Keratinocyte (primary cell): ENCODE results near the gene RAMACL. TPM values are rescaled to one million over a fixed set of nuclear protein-coding genes. Genes with fewer than 3 reads are reported as not detected.
A peak's percentile ranks its signal among the peaks of the same experiment; 100 is the strongest.

Experiments used
- DNase-seq: peaks from one replicate; pipeline ENCODE4 v3.0.0-alpha.2; 2011; ENCODE audit warnings: low read depth, missing footprints, low spot score
- FAIRE-seq: peaks from 2 replicates; lab custom pipeline; 2011; peaks lifted over from hg19 to GRCh38; lab: Jason Lieb, UNC
- H2AFZ ChIP-seq: 2 replicates; pipeline ENCODE4 v1.6.0; 2012; ENCODE audit warnings: low read length, control low read depth, inconsistent platforms; ENCODE audit not compliant: control insufficient read depth
- H3K27ac ChIP-seq: 2 replicates; pipeline ENCODE4 v1.5.1; 2011; ENCODE audit warnings: low read length; ENCODE audit not compliant: control insufficient read depth, insufficient read depth
- H3K27me3 ChIP-seq: 3 replicates; pipeline ENCODE4 v1.6.0; 2011; ENCODE audit warnings: low read length; ENCODE audit not compliant: control insufficient read depth, insufficient read depth; ENCODE audit errors: extremely low read depth
- H3K36me3 ChIP-seq, 2 experiments: 2 replicates in 1 of 2; 3 replicates in 1 of 2; pipeline ENCODE4 v1.5.1; 2011; ENCODE audit warnings: low read length in 2 of 2, mild to moderate bottlenecking in 1 of 2; ENCODE audit not compliant: control insufficient read depth in 2 of 2, insufficient read depth in 2 of 2; ENCODE audit errors: extremely low read depth in 1 of 2
- H3K4me1 ChIP-seq: 3 replicates; pipeline ENCODE4 v1.5.1; 2011; ENCODE audit warnings: low read length; ENCODE audit not compliant: control insufficient read depth, insufficient read depth; ENCODE audit errors: extremely low read depth
- H3K4me2 ChIP-seq: 3 replicates; pipeline ENCODE4 v1.6.0; 2011; ENCODE audit warnings: low read depth, low read length; ENCODE audit not compliant: control insufficient read depth, insufficient read depth; ENCODE audit errors: extremely low read depth
- H3K4me3 ChIP-seq, 3 experiments: fragments of 200-600 bp in 1 of 3; sonication (generic) in 1 of 3; 2 replicates in 2 of 3; 3 replicates in 1 of 3; pipeline ENCODE4 v1.5.1; 2011 to 2016; ENCODE audit warnings: low read length in 3 of 3, mild to moderate bottlenecking in 3 of 3, control low read depth in 2 of 3, inconsistent platforms in 1 of 3, low read depth in 1 of 3, mixed read lengths in 1 of 3, mixed run types in 1 of 3, moderate library complexity in 1 of 3; ENCODE audit not compliant: control insufficient read depth in 2 of 3, insufficient read depth in 2 of 3; ENCODE audit errors: extremely low read depth in 1 of 3
- H3K79me2 ChIP-seq: 2 replicates; pipeline ENCODE4 v1.6.0; 2012; ENCODE audit warnings: low read length; ENCODE audit not compliant: control insufficient read depth, insufficient read depth
- H3K9ac ChIP-seq: 3 replicates; pipeline ENCODE4 v1.6.0; 2011; ENCODE audit warnings: low read length; ENCODE audit not compliant: control insufficient read depth, insufficient read depth; ENCODE audit errors: extremely low read depth
- H3K9me1 ChIP-seq: 3 replicates; pipeline ENCODE4 v1.6.0; 2011; ENCODE audit warnings: low read length; ENCODE audit not compliant: control insufficient read depth, insufficient read depth; ENCODE audit errors: extremely low read depth
- H3K9me3 ChIP-seq: 2 replicates; pipeline ENCODE4 v1.5.1; 2012; ENCODE audit warnings: low read depth, low read length; ENCODE audit not compliant: control insufficient read depth
- H4K20me1 ChIP-seq: 3 replicates; pipeline ENCODE4 v1.6.0; 2011; ENCODE audit warnings: low read length; ENCODE audit not compliant: control insufficient read depth, insufficient read depth; ENCODE audit errors: extremely low read depth
- EZH2 ChIP-seq: IDR thresholded peaks from one replicate; pipeline ENCODE4 v1.6.1; 2012; ENCODE audit warnings: inconsistent platforms, mild to moderate bottlenecking, low read length, moderate library complexity
- dilution Hi-C: fragments of 300-500 bp; cut with MboI; formaldehyde crosslinking; loops from one replicate; pipeline ENCODE4 v1.7.0; 2020; ENCODE audit warnings: low sequenced_read_pairs; ENCODE audit not compliant: extremely low pct_ligation_motif_present
- polyA plus RNA-seq, 5 experiments: library from polyadenylated mRNA; depleted of rRNA in 3 of 5; stranded (reverse) in 3 of 5; stranded (forward) in 1 of 5; unstranded in 1 of 5; fragments of >200 nt; gene quantifications; 1 replicate in 1 of 5; 2 replicates in 3 of 5; 3 replicates in 1 of 5; pipeline versions ENCODE4 v1.2.1 to v1.2.3, GENCODE V29; 2011 to 2012; ENCODE audit warnings: missing spikeins in 2 of 5, low read depth in 1 of 5, low replicate concordance in 1 of 5
- TF ChIP-seq, protein P1 (sequence below), 3 experiments: IDR thresholded peaks in 1 of 3; conservative IDR thresholded peaks in 1 of 3; optimal IDR thresholded peaks in 1 of 3; 2 replicates in 2 of 3; 3 replicates in 1 of 3; pipeline versions ENCODE3 to v1.5.1; 2011; ENCODE audit warnings: low read length in 3 of 3, mild to moderate bottlenecking in 3 of 3, moderate library complexity in 2 of 3, control low read depth in 1 of 3, inconsistent platforms in 1 of 3; ENCODE audit not compliant: insufficient read depth in 2 of 3; ENCODE audit errors: extremely low read depth in 1 of 3

The RAMACL gene
- polyA plus RNA-seq, 1 donor (not counting 4 experiments of a cell fraction or from before 2014, with no cell fraction given): 5.3 TPM

DNA sequence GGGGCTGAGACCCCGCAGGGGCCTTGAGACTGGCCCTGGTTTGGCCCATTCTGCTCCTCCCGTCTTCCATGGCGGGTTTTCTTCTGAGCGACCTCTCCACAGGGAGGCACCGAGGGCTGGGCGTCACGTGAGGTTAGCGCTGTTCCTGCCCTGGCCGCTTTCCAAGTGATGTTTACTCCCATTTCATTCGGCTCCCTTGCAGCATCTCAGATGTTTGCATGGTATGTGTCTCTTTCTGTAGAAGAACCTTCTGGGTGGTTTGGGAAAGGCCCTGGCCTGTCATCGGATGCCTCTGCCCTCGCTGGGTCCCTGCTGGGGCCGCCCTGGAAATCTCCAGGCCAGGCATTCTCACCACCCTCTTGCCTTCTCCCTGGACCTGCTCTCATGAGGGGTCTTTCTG is 17.3 kb downstream of the RAMACL start:
- dilution Hi-C loops: no loop called here
- no peak for FAIRE-seq
- Histone ChIP-seq H3K79me2 (no peaks in the 10 kb centered on the region), H3K4me3 (no peak overlapping the region), H3K4me1 (peaks cover 24% of the 10 kb centered on the region), H4K20me1 (no peaks in the 10 kb centered on the region), H3K27ac (no peak overlapping the region), H3K4me2 (no peak overlapping the region), H3K36me3 (no peaks in the 10 kb centered on the region), H2AFZ (no peak overlapping the region), H3K9me1 (no peaks in the 10 kb centered on the region), H3K27me3 (no peaks in the 10 kb centered on the region), H3K9me3 (no peaks in the 10 kb centered on the region), H3K9ac (no peak overlapping the region)
- DNase-seq: no peak
- TF ChIP-seq EZH2: no peak
- TF ChIP-seq, protein P1, sequence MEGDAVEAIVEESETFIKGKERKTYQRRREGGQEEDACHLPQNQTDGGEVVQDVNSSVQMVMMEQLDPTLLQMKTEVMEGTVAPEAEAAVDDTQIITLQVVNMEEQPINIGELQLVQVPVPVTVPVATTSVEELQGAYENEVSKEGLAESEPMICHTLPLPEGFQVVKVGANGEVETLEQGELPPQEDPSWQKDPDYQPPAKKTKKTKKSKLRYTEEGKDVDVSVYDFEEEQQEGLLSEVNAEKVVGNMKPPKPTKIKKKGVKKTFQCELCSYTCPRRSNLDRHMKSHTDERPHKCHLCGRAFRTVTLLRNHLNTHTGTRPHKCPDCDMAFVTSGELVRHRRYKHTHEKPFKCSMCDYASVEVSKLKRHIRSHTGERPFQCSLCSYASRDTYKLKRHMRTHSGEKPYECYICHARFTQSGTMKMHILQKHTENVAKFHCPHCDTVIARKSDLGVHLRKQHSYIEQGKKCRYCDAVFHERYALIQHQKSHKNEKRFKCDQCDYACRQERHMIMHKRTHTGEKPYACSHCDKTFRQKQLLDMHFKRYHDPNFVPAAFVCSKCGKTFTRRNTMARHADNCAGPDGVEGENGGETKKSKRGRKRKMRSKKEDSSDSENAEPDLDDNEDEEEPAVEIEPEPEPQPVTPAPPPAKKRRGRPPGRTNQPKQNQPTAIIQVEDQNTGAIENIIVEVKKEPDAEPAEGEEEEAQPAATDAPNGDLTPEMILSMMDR (optimal IDR thresholded peaks at IDR 0.05 in 1 of 3, IDR thresholded peaks at IDR 0.05 in 1 of 3, conservative IDR thresholded peaks at IDR 0.05 in 1 of 3; ENCODE audit: extremely low read depth in 1 of 3, insufficient read depth in 2 of 3, low read length in 3 of 3): no peak

DNA sequence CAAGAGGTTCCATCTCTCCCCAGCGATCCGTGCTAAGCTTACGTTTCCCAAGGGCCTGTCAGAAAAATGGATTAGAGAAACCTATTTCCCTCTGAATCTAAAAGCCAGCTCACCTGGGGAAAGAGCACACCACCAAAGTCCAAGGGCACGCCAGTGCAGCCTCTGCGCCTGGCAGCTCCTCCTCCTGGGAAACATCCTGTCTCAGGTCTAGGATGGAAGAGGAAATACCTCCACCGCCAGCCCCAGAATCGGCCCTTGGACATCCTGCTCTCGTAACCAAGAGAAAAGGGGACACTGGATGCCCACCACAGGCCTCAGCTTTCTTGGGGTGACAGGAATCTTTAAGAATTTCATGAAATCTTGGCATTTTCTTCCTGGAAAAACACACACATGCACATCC is 18.7 kb downstream of the RAMACL start:
- H3K36me3 ChIP-seq: no peaks in the 10 kb centered on the region
- peak overlapping the region; percentile 19 for H3K9ac ChIP-seq
- peaks cover 24% of the 10 kb centered on the region for H3K4me1 ChIP-seq
- no peaks in the 10 kb centered on the region for H3K9me3 ChIP-seq
- H3K4me3 ChIP-seq: no peak overlapping the region
- dilution Hi-C loops: no loop called here
- H3K79me2 ChIP-seq: no peaks in the 10 kb centered on the region
- H2AFZ ChIP-seq: no peak overlapping the region
- peak overlapping the region; percentile 73 for H3K27ac ChIP-seq
- H3K27me3 ChIP-seq: no peaks in the 10 kb centered on the region
- TF ChIP-seq, protein P1 (optimal IDR thresholded peaks at IDR 0.05 in 1 of 3, IDR thresholded peaks at IDR 0.05 in 1 of 3, conservative IDR thresholded peaks at IDR 0.05 in 1 of 3; ENCODE audit: extremely low read depth in 1 of 3, insufficient read depth in 2 of 3, low read length in 3 of 3): no peak
- TF ChIP-seq EZH2: no peak
- FAIRE-seq (no peak), DNase-seq (no peak)
- H4K20me1 ChIP-seq: no peaks in the 10 kb centered on the region
- H3K4me2 ChIP-seq: no peak overlapping the region
- H3K9me1 ChIP-seq: no peaks in the 10 kb centered on the region
